ENCODE results near the gene OGDH. TPM values are rescaled to one million over a fixed set of nuclear protein-coding genes. Genes with fewer than 3 reads are reported as not detected.

The OGDH gene
- total and polyA plus RNA-seq, 10 of the 15 experiments (the other 5 are each of a cell fraction or from before 2014, with no cell fraction given): 4.1 to 103 (median 48.4) TPM

DNA sequence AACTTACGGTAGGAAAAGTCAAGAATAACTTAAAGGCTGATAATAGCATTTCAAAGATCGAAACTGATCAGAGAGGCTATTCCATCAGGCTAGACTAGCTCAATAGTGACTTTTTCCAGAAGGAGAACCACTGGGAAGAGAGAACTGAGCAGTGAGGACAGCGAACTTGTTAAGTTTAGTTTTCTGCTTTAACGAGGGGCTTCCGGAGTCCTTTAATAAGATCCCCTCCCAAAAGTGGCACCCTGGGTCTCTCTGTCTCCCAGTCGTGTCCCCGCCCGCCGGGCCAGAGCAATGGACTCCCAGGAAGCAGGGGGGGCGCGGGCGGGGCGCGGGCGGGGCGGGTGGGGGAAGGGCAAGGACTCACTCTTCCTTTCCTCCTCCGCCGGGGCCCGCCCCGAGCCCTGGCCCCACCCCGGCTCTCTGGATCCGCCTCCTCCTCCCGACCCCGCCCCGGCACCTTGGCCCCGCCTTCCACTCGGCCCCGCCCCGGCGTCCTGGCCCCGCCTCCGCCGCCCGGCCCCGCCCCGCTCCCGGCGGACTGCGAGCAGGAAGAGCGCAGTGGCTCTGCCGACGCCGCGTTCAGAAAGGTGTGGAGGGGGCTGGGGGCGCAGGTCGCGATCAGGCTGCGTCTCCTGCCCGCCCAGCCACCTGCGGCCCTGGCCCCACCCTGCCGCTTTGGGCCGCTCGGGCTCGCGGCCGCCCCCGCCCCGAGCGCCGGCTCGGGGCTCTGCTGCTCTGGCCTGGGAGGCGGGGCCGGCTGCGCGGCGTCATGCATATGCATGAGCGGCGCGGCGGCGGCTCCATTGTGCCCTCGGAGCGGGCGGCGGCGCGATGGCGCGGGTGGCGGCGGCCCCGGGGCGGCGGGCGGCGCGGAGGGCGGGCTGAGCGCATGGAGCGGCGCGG, 141.9 kb downstream of the OGDH start, which contains the start of gene ZMIZ2 (continued):
- TF ChIP-seq YY1 (IDR thresholded peaks at IDR 0.05; ENCODE audit: low read depth, low read length) (peak; percentile 90), SPI1 (IDR thresholded peaks at IDR 0.05; ENCODE audit: borderline replicate concordance, insufficient read depth, low read depth, low read length) (no peak), CREB1 (IDR thresholded peaks at IDR 0.05; ENCODE audit: low read depth) (peak; percentile 57; the same call in 1 of the 2 replicates), POU2F2 (IDR thresholded peaks at IDR 0.05; ENCODE audit: borderline replicate concordance, low read depth, low read length) (peak; percentile 100)
- TF ChIP-seq, protein P1, sequence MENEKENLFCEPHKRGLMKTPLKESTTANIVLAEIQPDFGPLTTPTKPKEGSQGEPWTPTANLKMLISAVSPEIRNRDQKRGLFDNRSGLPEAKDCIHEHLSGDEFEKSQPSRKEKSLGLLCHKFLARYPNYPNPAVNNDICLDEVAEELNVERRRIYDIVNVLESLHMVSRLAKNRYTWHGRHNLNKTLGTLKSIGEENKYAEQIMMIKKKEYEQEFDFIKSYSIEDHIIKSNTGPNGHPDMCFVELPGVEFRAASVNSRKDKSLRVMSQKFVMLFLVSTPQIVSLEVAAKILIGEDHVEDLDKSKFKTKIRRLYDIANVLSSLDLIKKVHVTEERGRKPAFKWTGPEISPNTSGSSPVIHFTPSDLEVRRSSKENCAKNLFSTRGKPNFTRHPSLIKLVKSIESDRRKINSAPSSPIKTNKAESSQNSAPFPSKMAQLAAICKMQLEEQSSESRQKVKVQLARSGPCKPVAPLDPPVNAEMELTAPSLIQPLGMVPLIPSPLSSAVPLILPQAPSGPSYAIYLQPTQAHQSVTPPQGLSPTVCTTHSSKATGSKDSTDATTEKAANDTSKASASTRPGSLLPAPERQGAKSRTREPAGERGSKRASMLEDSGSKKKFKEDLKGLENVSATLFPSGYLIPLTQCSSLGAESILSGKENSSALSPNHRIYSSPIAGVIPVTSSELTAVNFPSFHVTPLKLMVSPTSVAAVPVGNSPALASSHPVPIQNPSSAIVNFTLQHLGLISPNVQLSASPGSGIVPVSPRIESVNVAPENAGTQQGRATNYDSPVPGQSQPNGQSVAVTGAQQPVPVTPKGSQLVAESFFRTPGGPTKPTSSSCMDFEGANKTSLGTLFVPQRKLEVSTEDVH (IDR thresholded peaks at IDR 0.05; ENCODE audit: low read depth, partially characterized antibody): no peak
- TF ChIP-seq, protein P2, sequence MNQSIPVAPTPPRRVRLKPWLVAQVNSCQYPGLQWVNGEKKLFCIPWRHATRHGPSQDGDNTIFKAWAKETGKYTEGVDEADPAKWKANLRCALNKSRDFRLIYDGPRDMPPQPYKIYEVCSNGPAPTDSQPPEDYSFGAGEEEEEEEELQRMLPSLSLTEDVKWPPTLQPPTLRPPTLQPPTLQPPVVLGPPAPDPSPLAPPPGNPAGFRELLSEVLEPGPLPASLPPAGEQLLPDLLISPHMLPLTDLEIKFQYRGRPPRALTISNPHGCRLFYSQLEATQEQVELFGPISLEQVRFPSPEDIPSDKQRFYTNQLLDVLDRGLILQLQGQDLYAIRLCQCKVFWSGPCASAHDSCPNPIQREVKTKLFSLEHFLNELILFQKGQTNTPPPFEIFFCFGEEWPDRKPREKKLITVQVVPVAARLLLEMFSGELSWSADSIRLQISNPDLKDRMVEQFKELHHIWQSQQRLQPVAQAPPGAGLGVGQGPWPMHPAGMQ (IDR thresholded peaks at IDR 0.05; ENCODE audit: borderline replicate concordance): no peak
